ENCODE measurements around the gene HTT-AS.

DNA sequence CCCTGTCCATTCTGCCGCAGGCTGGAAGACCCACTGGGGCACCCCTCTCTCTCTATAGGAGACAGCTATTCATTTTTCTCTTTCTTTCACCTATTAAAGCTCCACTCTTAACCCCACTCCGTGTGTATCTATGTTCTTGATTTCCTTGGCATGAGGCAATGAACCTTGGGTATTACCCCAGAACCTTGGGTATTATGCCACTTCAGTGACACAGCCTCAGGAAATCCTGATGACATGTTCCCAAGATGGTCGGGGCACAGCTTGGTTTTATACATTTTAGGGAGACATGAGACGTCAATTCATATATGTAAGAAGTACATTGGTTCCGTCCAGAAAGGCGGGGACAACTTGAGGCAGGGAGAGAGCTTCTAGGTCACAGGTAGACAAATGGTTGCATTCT is 13.4 kb downstream of the HTT-AS start:
- TF ChIP-seq, protein P1, sequence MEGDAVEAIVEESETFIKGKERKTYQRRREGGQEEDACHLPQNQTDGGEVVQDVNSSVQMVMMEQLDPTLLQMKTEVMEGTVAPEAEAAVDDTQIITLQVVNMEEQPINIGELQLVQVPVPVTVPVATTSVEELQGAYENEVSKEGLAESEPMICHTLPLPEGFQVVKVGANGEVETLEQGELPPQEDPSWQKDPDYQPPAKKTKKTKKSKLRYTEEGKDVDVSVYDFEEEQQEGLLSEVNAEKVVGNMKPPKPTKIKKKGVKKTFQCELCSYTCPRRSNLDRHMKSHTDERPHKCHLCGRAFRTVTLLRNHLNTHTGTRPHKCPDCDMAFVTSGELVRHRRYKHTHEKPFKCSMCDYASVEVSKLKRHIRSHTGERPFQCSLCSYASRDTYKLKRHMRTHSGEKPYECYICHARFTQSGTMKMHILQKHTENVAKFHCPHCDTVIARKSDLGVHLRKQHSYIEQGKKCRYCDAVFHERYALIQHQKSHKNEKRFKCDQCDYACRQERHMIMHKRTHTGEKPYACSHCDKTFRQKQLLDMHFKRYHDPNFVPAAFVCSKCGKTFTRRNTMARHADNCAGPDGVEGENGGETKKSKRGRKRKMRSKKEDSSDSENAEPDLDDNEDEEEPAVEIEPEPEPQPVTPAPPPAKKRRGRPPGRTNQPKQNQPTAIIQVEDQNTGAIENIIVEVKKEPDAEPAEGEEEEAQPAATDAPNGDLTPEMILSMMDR (IDR thresholded peaks at IDR 0.05) = no peak
- TF ChIP-seq POLR2A (IDR thresholded peaks at IDR 0.05) = no peak

Measured in suprapubic skin (tissue), 3 donors.